NCI-H226 (cell line): ENCODE data around the gene PAX2.
A peak's percentile ranks its signal among the peaks of the same experiment; 100 is the strongest.

Source experiments
- DNase-seq: peaks from one replicate; pipeline ENCODE4 v3.0.0-alpha.2; 2015

The PAX2 gene

GRCh38 chr10:100864978-100865377, 119.6 kb downstream of the PAX2 start:
- no peak for DNase-seq

DNA sequence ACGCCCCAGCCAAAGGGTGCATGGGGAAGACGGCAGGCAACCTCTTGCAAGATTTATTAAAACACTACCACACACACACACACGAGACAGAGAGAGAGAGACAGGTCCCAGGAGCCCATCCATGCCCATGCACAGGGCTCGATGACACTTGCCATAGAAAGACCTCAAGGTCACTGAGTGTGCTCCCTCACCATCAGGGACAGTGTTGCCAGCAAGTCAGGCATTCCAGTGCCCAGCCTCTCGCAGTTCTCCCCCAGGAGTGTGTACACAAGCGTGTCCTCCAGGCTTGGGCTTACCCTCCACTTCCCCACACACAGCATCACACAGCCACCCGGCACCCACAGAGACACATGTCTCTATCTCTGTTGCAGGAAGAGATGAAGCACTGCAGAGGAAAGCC, 120.6 kb downstream of the PAX2 start:
- DNase-seq: no peak

GRCh38 chr10:100866575-100867098, 121.3 kb downstream of the PAX2 start:
- DNase-seq: no peak

- no peak for DNase-seq
Observed at GRCh38 chr10:100867261-100867963, 122.0 kb downstream of the PAX2 start.

- DNase-seq: no peak
Observed at GRCh38 chr10:100868382-100868781, 123.0 kb downstream of the PAX2 start.

- no peak for DNase-seq
Observed at GRCh38 chr10:100869399-100869798, 124.0 kb downstream of the PAX2 start.

GRCh38 chr10:100872034-100872791, 126.8 kb downstream of the PAX2 start:
- no peak for DNase-seq

DNA sequence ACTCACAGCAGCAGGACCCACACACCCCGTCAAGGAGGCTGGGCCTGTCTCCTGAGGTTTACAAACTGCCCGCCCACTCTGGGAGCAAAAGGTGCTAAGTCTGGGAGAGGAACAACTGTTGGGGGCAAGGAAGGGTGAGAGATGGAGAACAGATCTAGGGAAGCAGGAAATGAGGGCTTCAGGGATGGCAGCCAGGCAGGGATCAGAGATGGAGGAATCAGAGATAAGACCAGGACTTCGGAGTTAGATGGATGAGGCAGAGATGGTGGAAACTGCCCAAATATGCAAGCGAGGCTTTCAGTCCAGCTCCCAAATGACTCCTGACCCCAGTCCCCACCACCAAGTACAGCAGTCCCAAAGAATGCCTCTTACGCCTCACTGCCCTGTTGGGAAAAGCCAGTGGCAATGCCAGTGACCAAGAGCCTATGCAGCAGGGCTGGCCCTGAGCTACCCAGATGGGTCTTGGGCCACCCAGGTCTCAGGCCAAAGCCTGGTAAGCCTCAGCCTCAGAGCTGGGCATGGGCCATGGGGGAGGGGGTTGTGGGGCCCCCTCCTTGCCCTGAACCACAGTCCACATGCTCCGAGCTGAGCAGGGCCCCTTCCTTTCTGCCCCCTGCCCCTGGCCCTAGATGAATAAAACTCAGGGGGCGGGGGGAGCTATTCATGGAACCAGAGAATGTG, 127.9 kb downstream of the PAX2 start:
- no peak for DNase-seq

DNA sequence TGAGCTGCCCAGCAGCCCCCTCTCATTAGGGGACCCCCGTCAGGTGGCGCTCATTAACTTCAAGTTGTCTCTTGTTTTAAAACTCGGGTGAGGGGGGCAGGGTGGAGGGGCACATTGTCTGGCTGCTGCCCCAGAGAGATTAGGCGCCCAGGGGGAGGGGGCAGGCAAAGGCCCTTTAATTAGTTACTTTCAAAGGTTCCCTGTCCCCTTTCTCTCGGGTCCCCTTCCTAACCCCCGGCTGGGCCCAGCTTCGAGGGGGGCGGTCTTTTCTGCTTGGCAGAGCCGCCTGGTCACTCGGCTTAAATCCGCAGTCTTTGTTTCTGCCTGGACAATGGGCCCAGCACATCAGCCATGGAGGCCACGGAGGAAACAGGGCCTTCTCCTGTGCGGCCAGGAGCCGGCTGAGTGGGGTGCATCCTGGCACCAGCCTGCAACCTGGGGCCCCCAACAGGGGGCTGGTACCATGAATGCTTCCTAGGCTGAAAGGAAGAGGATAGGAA, 128.5 kb downstream of the PAX2 start:
- no peak for DNase-seq

DNA sequence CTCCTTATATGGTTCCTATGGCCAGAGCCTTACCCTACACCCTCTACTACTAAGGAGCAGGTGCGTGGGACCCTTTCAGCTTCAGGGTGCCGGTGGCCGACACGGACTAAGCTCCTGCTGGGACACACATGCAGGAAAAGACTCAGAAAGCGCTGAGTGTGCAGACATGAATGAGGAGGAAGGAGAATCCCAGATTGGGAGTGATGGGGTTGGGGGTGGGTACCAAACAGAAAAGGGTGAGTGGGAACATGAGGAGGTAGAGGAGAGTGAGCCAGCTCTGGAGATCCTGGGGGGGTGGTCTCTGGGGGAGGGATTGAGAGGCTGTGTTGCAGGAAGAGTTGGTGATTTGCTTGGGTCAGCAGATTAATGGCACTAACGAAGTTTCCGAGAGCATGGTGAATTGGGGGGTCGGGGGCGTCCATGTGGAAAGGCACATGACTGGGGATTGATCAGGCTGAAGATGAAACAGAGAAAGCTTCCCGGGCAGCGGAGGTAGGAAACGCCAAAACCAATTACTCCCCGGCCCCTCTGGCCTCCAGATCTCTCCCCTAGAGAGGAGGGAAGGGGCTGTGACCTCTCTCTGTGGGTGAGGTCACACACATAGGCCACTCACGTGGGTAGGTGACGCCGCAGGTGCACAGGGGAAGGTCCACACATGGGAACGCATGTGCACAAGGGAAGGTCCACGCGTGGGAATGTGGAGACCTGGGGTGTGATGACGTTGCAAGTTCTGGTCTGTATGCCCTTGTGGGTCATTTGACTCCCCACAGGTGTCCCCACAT, 129.5 kb downstream of the PAX2 start:
- DNase-seq: no peak

DNA sequence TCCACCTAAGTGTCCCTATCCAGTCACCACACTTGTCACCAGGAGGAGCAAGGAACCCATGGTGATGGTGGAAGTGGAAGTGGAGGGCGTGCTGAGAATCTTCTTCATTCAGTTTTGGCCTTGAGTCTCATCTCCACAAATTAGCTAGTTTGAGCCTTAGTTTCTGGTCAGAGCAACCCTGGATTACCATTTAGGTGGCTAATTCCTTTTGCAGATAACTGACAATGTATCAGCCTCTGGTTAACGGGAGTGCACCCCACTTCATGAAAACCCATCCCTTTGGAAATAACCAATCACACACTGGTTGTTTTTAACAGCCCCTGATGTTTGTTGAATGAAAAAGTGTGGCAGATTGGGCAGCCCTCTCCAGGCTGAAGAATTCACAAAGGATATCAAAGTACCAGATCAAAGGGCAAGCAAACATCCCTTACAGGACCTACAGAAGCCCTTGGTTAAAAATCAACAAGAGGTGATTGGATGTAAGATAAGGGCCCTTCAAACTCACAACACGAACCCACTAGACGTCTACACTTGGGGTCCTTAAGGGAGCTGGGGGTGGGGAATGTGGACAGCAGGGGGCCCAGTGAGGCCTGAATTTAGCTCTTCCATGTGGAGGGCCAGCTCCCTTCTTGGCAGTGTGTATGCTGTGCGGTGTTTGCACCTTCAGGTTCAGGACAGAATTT, 130.2 kb downstream of the PAX2 start:
- DNase-seq: no peak

DNA sequence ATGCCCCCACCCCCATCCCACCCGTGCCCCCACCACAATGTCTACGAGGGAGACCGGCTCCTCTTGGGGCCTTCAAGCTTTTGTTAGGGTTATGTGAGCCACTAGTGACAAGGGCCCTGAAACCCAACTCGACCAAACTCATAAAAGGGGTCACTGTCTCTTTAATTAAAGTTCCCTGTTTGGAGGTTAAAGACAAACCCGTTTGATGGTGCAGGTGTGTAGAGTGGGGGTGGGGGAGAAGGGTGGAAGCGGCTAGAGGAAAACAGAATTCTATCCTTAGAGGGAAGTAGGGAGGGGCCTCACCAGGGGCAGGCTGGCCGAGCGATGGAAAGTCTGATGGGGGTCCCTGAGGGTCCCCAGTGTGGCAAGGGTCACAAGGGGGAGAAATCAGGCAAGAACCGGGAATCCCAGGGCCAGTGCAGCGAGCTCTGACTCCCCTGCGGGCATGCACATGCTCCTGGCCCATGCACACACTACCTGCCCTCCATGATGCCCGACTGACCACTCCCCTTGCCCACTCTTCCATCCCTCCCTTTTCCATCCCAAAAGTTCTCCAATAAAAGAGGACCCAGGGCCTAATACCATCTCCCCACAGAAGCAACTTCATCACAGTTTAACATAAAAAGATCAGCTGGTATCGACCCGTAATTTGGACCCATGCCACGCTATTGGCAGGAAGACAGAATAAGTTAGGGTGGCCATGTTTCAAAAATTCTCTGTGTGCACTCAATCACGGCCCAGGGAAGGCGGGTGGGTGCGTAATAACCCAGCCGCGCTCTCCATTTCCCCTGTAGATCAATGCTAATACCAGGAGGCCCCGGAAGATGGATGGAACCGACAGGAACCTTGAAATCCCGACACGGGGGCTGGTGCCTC, 131.4 kb downstream of the PAX2 start:
- DNase-seq: no peak

GRCh38 chr10:100877461-100877850, 132.1 kb downstream of the PAX2 start:
- DNase-seq: no peak

DNA sequence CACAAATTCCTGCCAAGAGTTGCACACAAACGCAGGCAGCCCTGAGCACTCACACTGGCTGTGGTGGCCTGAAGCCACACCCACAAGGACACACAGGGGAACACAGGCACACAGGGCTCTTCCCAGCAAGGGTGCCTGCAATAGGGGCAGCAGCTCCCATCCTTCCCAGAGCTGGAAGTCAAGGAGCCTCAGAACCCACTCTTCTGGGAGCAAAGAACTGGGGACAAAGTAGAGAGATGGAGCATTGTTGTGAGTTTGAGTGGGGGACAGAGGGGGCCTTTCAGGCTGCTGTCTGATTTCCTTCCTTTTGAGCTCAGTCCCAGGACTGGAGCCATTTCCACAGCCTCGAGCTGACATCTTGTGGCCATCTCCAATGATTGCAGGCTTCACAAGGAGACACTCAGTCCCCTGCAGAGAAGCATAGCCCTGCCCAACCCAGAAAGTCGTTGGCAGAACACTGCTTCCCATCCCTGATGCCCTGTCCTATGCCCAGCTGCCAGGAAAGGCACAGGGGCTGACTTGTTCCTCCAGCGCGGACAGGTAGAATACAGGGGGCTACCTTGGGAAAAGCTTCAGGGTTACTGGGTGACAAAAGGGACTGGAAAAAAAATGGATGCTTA, 133.0 kb downstream of the PAX2 start:
- peak; percentile 42 for DNase-seq
